Erythroblast (primary cell): ENCODE data around the gene PRR33.
"Not testable (repeated sequence)": the region's sequence is repeated elsewhere in the genome, so short reads cannot be mapped to it uniquely, and the experiment has no call there.

Experiments
- DNase-seq, 2 experiments: peaks; one replicate each; lab custom pipeline; 2025; lab: John Stamatoyannopoulos, UW
- GATA1 ChIP-seq: IDR thresholded peaks from 2 replicates; pipeline ENCODE4 v1.6.1; 2011; ENCODE audit warnings: low read depth, mild to moderate bottlenecking, control low read depth, low read length, moderate library complexity
- POLR2A ChIP-seq: IDR thresholded peaks from 2 replicates; pipeline ENCODE4 v1.6.1; 2011; ENCODE audit warnings: mild to moderate bottlenecking, low read length

PRR33 gene

GRCh38 chr11:1883346-1884302, 8.1 kb downstream of the PRR33 start:
- DNase-seq: no peak
- TF ChIP-seq GATA1: no peak

- TF ChIP-seq POLR2A (no peak), GATA1 (no peak)
- peak; percentile 70 to 86 for DNase-seq
Measured at GRCh38 chr11:1882265-1883238, 9.1 kb downstream of the PRR33 start.

DNA sequence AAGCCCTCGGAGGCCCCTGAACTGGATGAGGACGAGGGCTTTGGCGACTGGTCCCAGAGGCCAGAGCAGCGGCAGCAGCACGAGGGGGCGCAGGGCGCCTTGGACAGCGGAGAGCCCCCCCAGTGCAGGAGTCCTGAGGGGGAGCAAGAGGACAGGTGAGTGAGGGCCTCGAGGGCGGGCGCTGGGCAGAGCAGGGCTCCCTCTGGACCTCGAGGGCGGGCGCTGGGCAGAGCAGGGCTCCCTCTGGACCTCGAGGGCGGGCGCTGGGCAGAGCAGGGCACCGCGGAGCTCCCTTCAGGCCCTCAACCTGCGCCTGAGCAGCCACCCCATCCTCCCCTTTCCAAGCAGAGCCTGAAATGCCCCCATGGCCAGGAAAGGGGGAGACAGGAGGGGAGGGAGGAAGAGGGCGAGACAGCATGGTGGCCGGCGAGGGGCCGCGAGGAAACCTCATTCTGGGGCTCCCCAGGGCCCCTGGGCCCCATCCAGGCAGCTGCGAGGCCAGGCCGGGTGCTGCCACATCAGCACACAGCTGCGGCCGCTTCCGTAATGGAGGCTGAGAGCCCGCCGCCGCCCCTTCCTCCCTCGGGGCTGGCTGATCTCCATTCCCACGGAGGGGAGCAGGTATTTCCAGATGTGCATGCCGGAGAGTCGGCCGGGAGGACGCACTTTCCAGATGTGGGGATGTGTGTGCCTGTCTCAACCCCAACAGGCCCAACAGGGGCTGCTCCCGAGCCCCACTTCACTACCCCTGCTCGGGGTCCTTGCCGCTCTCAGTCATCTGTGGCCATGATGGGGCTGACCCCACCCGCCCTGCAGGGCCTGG, 10.0 kb downstream of the PRR33 start:
- DNase-seq: no peak
- TF ChIP-seq GATA1 (no peak), POLR2A (no peak)

GRCh38 chr11:1880746-1881441, 10.8 kb downstream of the PRR33 start:
- TF ChIP-seq POLR2A (no peak), GATA1 (no peak)
- no peak for DNase-seq

DNA sequence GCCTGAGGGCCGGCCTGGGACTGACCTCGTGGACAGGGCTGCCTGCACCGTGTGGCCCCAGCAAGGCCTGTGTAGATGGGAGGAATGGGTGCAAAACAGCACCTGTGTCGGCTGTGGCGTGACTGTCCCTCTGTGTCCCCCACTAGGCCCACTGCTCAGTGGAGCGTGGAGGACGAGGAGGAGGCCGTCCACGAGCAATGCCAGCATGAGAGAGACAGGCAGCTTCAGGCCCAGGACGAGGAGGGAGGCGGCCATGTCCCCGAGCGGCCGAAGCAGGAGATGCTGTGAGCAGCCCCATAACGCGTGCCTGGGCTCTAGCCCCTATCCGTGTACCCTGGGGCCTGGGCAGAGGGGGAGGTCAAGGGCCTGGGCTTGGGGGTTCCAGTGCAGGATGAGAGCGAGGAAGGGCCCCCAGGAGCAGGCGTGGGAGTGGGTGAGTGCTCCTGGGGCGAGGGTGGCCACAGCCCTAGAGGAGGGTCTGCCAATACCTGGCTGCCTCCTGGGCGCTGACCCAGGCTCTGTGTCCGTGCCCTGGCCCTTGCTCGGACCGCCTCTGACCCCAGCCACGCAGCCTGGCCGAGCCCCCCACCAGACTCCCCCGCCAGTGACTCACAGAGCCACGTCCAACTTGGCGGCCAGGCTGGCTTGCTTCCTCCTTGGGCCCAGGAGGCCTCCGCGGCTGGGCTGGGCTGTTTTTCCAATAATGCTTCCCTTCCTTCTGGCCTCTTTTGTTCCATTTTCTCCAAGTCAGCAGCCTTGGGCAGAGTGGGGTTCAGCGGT, 11.6 kb downstream of the PRR33 start:
- DNase-seq: no peak
- no peak for TF ChIP-seq GATA1
- no peak for TF ChIP-seq POLR2A

DNA sequence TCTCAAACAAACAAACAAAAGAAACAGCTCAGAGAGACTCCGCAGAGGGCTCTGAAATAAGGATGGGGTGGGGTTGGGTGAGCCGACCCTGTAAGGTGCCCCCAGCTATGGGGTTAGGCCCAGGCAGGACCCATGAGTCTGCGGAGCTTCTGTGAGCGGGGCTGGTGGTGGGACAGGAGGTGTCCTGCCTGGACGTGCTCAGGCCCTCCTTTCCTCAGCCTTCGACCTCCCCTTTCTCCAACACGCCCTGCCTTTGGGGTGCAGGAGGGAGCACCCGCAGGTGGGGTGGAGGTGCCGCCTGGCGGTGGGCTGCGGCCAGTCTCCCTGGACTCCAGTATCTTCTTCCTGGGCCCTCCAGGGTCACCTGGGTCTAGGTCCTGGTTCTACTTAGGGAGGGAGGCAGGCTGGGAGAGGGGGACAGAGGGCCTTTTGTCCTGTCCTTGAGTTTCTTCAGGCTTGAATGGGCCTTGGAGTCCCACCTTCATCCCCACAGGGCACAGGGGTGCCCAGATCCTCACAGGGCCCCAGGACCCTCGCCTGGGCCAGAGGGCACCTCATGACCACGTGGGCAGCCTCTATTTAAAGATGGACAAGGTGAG, 12.3 kb downstream of the PRR33 start:
- TF ChIP-seq GATA1 (no peak), POLR2A (no peak)
- DNase-seq: no peak

DNA sequence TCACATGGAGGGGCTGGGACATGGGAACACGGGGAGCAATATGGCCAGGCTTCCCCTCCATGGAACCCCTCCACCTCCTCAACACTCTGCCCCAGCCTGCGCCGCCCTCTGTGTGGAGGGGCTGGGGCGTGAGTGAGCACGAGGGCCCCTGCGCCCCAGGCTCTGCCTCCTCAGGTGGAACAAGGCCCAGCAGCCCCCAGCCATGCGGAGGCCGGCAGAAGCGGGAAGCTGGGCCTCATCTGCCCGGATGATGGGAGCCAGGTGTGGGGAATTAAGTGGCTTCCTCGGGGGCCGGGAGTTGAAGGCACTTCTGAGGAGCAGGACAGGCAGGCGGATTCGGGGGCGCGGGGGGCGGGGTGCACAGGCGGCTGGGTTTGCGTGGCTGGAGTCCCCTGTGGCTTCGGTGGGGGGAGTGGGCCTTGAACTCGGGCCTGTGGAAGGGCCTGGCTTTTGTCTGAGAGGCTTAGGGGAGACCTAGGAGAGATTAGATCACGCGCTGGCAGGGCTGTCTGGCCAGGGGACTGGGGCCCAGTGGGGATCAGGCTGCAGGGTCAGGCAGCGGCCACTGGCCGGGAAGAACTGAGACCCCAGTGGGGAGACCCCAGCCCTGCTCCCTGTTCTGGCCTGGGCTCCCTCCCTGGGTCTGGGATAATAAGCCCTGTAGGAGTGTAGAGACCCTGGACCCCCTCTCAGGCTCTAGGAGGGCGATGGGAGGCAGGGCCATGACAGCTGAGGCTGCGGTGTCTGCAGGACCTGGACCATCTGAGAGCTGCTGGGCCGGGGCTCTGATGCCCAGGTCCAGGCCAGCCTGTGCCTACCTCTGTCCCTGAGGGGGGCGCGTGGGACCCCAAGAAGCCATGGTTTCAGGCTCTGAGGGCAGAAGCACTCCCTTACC, 13.3 kb downstream of the PRR33 start:
- TF ChIP-seq GATA1: no peak
- TF ChIP-seq POLR2A: no peak
- DNase-seq: no peak

DNA sequence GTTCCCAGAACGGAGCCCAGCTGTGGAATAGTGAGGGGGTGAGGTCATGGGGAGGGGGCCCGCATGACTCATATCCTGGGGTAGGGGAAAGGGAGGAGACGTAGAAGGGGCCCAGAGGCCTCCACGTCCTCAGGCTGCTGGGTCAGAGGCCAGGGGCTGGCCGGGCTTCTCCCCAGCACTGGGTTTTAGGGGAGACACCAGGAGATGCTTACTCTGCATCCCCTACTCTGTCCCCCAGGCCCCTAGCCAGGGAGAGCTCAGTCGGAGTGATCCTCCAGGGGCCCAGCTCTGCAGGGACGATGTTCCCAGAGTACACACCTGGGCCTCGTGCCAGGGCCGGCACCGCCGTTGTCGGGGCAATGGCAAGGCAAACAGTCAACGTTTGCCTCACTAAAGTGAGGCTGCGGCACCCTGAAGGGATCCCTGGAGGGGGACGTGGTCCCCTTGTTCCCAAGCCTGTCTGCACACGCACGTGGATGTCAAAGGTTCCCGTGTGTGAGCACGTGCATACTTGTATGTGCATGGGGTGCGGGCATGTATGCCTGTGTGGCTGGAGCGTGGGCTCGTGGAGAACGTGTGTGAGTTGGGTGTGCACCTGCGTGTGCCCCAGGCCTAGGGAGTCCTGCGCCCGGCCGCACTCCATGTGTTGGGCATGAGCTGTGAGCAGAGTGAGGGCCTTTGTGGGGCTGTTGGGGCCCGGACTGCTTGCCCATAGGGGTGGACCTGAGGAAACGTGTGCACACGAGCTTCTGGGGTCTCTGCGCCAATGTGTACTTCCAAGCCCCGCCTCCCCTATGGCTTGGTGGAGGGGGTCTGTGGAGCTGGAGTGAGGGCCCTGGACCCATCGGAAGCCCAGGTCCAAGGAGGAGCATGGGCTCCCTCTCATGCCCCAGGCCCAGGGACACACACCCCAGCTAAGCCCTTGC, 14.2 kb downstream of the PRR33 start:
- TF ChIP-seq POLR2A: no peak
- TF ChIP-seq GATA1: no peak
- no peak for DNase-seq

DNA sequence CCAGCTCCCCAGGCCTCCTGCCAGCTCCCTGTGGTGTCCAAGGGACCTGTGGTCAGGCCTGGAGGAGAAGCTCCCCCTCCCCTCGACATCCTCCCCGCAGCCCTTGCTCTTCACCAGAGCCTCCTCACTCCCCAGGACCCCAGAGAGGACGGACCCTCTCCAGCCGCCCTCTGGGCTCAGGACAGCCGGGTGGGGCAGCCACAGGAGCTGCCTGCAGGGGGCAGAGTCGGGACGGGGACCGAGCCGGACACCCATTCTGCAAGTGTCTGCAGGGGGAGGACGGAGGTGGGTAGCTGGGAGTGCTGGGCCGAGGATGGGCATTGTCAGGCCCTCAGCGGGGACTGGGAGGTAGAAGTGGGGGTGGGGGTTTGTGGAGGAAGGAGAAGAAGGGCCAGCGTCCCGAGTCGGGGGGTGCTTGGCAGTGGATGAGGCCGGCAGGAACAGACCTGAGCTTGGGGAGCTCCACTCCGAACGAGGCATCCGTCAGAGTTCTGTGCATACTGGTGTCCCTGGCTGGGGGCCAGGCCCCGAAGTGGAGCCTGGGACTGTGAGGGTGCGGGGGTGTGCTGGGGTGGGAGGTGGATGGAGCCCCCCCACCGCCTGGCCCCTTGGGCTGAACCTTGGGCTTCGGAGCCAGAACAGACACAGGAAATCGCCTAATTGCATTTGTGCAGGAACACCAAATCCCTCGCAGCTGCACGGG, 15.2 kb downstream of the PRR33 start:
- TF ChIP-seq POLR2A (no peak), GATA1 (no peak)
- peak; percentile 28 to 35 for DNase-seq

GRCh38 chr11:1875851-1876301, 15.8 kb downstream of the PRR33 start:
- DNase-seq: not testable (repeated sequence)
